H1 (cell line): ENCODE results near the gene ATP1A3. TPM values are rescaled to one million over a fixed set of nuclear protein-coding genes. Genes with fewer than 3 reads are reported as not detected.

ENCODE experiments used
- CTCF ChIA-PET: fragments of 300-600 bp; sonication (Branson Sonifier 250); formaldehyde crosslinking; loops from one replicate; lab custom pipeline; 2021; ENCODE audit not compliant: partially characterized antibody; lab: Charles Lee
- POLR2A ChIA-PET: fragments of 300-600 bp; sonication (Branson Sonifier 250); formaldehyde crosslinking; loops from one replicate; lab custom pipeline; 2021; ENCODE audit warnings: inconsistent platforms; ENCODE audit not compliant: partially characterized antibody; lab: Charles Lee
- DNase-seq, 2 experiments: peaks; one replicate each; pipeline versions ENCODE4 v3.0.0 to v3.0.0-alpha.2; 2010 to 2022; ENCODE audit warnings: low spot score in 2 of 2, low read depth in 1 of 2, mixed read lengths in 1 of 2
- FAIRE-seq: peaks from 2 replicates; lab custom pipeline; 2011; peaks lifted over from hg19 to GRCh38; lab: Jason Lieb, UNC
- H2AFZ ChIP-seq: 2 replicates; pipeline ENCODE4 v1.8.1; 2012; ENCODE audit warnings: low read length, inconsistent platforms
- H2AK5ac ChIP-seq: 2 replicates; pipeline ENCODE4 v1.6.1; 2013; ENCODE audit warnings: low read depth, low read length
- H2BK120ac ChIP-seq: replicated peaks from 2 replicates; pipeline ENCODE3; 2013; ENCODE audit warnings: low read depth, low read length, inconsistent platforms
- H2BK12ac ChIP-seq: 2 replicates; pipeline ENCODE4 v1.6.1; 2013; ENCODE audit warnings: low read depth, low read length
- H2BK15ac ChIP-seq: 2 replicates; pipeline ENCODE4 v1.6.1; 2013; ENCODE audit warnings: low read length
- H2BK20ac ChIP-seq: 2 replicates; pipeline ENCODE4 v1.6.1; 2013; ENCODE audit warnings: low read length
- H2BK5ac ChIP-seq: 2 replicates; pipeline ENCODE4 v1.6.1; 2013; ENCODE audit warnings: low read depth, low read length
- H3K14ac ChIP-seq: 2 replicates; pipeline ENCODE4 v1.6.1; 2013; ENCODE audit warnings: inconsistent platforms; ENCODE audit not compliant: insufficient read length
- H3K18ac ChIP-seq: 2 replicates; pipeline ENCODE4 v1.6.1; 2013; ENCODE audit warnings: low read length; ENCODE audit errors: extremely low read depth
- H3K23ac ChIP-seq: 2 replicates; pipeline ENCODE4 v1.6.1; 2013; ENCODE audit warnings: inconsistent platforms; ENCODE audit not compliant: insufficient read length
- H3K23me2 ChIP-seq: 2 replicates; pipeline ENCODE4 v1.6.1; 2013; ENCODE audit warnings: low read depth, low read length
- H3K27ac ChIP-seq: 2 replicates; pipeline ENCODE4 v1.6.1; 2011; ENCODE audit warnings: low read depth, low read length, inconsistent platforms
- H3K27me3 ChIP-seq, 4 experiments: replicated peaks in 1 of 4; 1 replicate in 1 of 4; 2 replicates in 3 of 4; pipeline versions ENCODE4 v1.6.1 to v1.8.1; 2011 to 2013; ENCODE audit warnings: low read length in 3 of 4, mild to moderate bottlenecking in 3 of 4, inconsistent platforms in 2 of 4, mixed read lengths in 2 of 4, moderate library complexity in 1 of 4; ENCODE audit not compliant: control insufficient read depth in 3 of 4, insufficient read depth in 3 of 4; ENCODE audit errors: extremely low read depth in 1 of 4
- H3K36me3 ChIP-seq, 4 experiments: 2 replicates each; pipeline versions ENCODE4 v1.6.1 to v1.8.1; 2011 to 2013; ENCODE audit warnings: mild to moderate bottlenecking in 4 of 4, low read length in 3 of 4, moderate library complexity in 2 of 4, control low read depth in 1 of 4, inconsistent platforms in 1 of 4; ENCODE audit not compliant: insufficient read depth in 4 of 4, control insufficient read depth in 2 of 4
- H3K4ac ChIP-seq: replicated peaks from 2 replicates; pipeline ENCODE3; 2013; ENCODE audit warnings: low read length, low read depth, mixed read lengths, inconsistent platforms; ENCODE audit not compliant: insufficient read length
- H3K4me1 ChIP-seq, 4 experiments: replicated peaks in 1 of 4; 1 replicate in 1 of 4; 2 replicates in 3 of 4; pipeline versions ENCODE4 v1.6.1 to v1.8.1; 2011 to 2013; ENCODE audit warnings: low read length in 3 of 4, inconsistent platforms in 2 of 4, mixed read lengths in 1 of 4; ENCODE audit not compliant: insufficient read depth in 4 of 4, control insufficient read depth in 3 of 4
- H3K4me2 ChIP-seq, 2 experiments: 2 replicates each; pipeline versions ENCODE4 v1.6.1 to v1.8.1; 2011 to 2013; ENCODE audit warnings: low read depth in 2 of 2, low read length in 2 of 2, control low read depth in 1 of 2, inconsistent platforms in 1 of 2, mild to moderate bottlenecking in 1 of 2; ENCODE audit not compliant: insufficient read depth in 1 of 2
- H3K4me3 ChIP-seq, 4 experiments: fragments of 200-600, 300-600 bp in 1 of 4; sonication (generic), shearing (Covaris generic), sonication (Bioruptor Twin) in 1 of 4; 2 replicates each; pipeline versions ENCODE4 v1.5.1 to v1.8.1; 2011 to 2016; ENCODE audit warnings: low read length in 4 of 4, low read depth in 3 of 4, control low read depth in 2 of 4, inconsistent platforms in 2 of 4, mild to moderate bottlenecking in 2 of 4, mixed read lengths in 1 of 4, moderate library complexity in 1 of 4; ENCODE audit not compliant: insufficient read depth in 2 of 4; ENCODE audit errors: extremely low read depth in 1 of 4
- H3K56ac ChIP-seq: replicated peaks from 2 replicates; pipeline ENCODE3; 2013; ENCODE audit warnings: low read depth, mild to moderate bottlenecking, mixed read lengths, low read length, inconsistent platforms; ENCODE audit not compliant: insufficient read length
- H3K79me1 ChIP-seq: 2 replicates; pipeline ENCODE4 v1.6.1; 2013; ENCODE audit warnings: low read depth, low read length, control low read depth
- H3K79me2 ChIP-seq, 2 experiments: 2 replicates each; pipeline versions ENCODE4 v1.6.1 to v1.8.1; 2012 to 2013; ENCODE audit warnings: low read length in 2 of 2, mild to moderate bottlenecking in 2 of 2, inconsistent platforms in 1 of 2; ENCODE audit not compliant: insufficient read depth in 2 of 2, control insufficient read depth in 1 of 2
- H3K9ac ChIP-seq, 4 experiments: replicated peaks in 1 of 4; 1 replicate in 1 of 4; 2 replicates in 3 of 4; pipeline versions ENCODE4 v1.6.1 to v1.8.1; 2011 to 2013; ENCODE audit warnings: low read depth in 3 of 4, low read length in 3 of 4, control low read depth in 2 of 4, mild to moderate bottlenecking in 2 of 4, moderate library complexity in 2 of 4, inconsistent platforms in 1 of 4; ENCODE audit errors: extremely low read depth in 1 of 4
- H3K9me3 ChIP-seq, 2 experiments: 2 replicates each; pipeline versions ENCODE4 v1.6.1 to v1.8.1; 2012 to 2013; ENCODE audit warnings: mild to moderate bottlenecking in 2 of 2, moderate library complexity in 2 of 2, control low read depth in 1 of 2, inconsistent platforms in 1 of 2, low read depth in 1 of 2, low read length in 1 of 2, mixed read lengths in 1 of 2; ENCODE audit not compliant: insufficient read depth in 2 of 2
- H4K20me1 ChIP-seq, 2 experiments: replicated peaks in 1 of 2; 2 replicates each; pipeline versions ENCODE3 to v1.8.1; 2011 to 2013; ENCODE audit warnings: inconsistent platforms in 2 of 2, low read length in 2 of 2, mild to moderate bottlenecking in 1 of 2; ENCODE audit not compliant: insufficient read depth in 2 of 2, control insufficient read depth in 1 of 2
- H4K5ac ChIP-seq: 2 replicates; pipeline ENCODE4 v1.6.1; 2013; ENCODE audit warnings: low read length, low read depth, mixed read lengths, inconsistent platforms; ENCODE audit not compliant: insufficient read length
- H4K8ac ChIP-seq: 2 replicates; pipeline ENCODE4 v1.8.0; 2013; ENCODE audit warnings: mild to moderate bottlenecking, moderate library complexity, low read length, inconsistent platforms; ENCODE audit not compliant: insufficient read depth; ENCODE audit errors: extremely low read depth
- H4K91ac ChIP-seq: replicated peaks from 2 replicates; pipeline ENCODE3; 2013; ENCODE audit warnings: low read length, mixed read lengths, inconsistent platforms; ENCODE audit not compliant: insufficient read length
- CEBPB ChIP-seq: IDR thresholded peaks from 2 replicates; pipeline ENCODE4 v1.6.1; 2012; ENCODE audit warnings: low read depth, low read length
- CTBP2 ChIP-seq: IDR thresholded peaks from 2 replicates; pipeline ENCODE4 v1.7.0; 2011; ENCODE audit warnings: borderline replicate concordance, mild to moderate bottlenecking, moderate library complexity, mixed read lengths, low read length; ENCODE audit not compliant: insufficient read depth, insufficient read length
- FOSL1 ChIP-seq: IDR thresholded peaks from 2 replicates; pipeline ENCODE4 v1.6.1; 2011; ENCODE audit warnings: mild to moderate bottlenecking, low read depth, low read length, moderate library complexity; ENCODE audit not compliant: insufficient read depth
- GABPA ChIP-seq: IDR thresholded peaks from 2 replicates; pipeline ENCODE4 v1.6.1; 2011; ENCODE audit warnings: mild to moderate bottlenecking, low read length, moderate library complexity, borderline replicate concordance; ENCODE audit not compliant: insufficient read depth
- KDM5A ChIP-seq: fragments of 200-600 bp; IDR thresholded peaks from 2 replicates; pipeline ENCODE4 v1.7.1; 2012; ENCODE audit warnings: mild to moderate bottlenecking, low read length, inconsistent platforms, mixed read lengths
- NANOG ChIP-seq: IDR thresholded peaks from 2 replicates; pipeline ENCODE4 v1.6.1; 2011; ENCODE audit warnings: low read length, low read depth, mild to moderate bottlenecking, inconsistent platforms; ENCODE audit not compliant: insufficient read depth, poor library complexity, severe bottlenecking
- SIN3A ChIP-seq, 2 experiments: IDR thresholded peaks in 1 of 2; conservative IDR thresholded peaks in 1 of 2; 2 replicates each; pipeline ENCODE4 v1.6.1; 2011 to 2012; ENCODE audit warnings: low read length in 2 of 2, improper control_type of control experiment in 1 of 2, low read depth in 1 of 2, mild to moderate bottlenecking in 1 of 2
- TAF1 ChIP-seq: IDR thresholded peaks from 2 replicates; pipeline ENCODE4 v1.6.1; 2011; ENCODE audit warnings: mild to moderate bottlenecking, low read depth, low read length
- WGBS, 2 experiments: shearing (Covaris generic) in 1 of 2; methylation state at CpG; one replicate each; pipeline versions ENCODE4 v1.1.6 to v1.1.7; 2013 to 2015; ENCODE audit warnings: low lambda C conversion rate in 2 of 2, mixed read lengths in 2 of 2, inconsistent platforms in 1 of 2, low coverage in 1 of 2, missing lambda C conversion rate in 1 of 2; ENCODE audit not compliant: insufficient replicate concordance in 2 of 2, insufficient coverage in 1 of 2, insufficient read length in 1 of 2; ENCODE audit errors: extremely low coverage in 1 of 2, missing lambda C conversion rate in 1 of 2; 5-methylcytosine and 5-hydroxymethylcytosine counted together
- polyA plus RNA-seq, 7 experiments: library from polyadenylated mRNA; depleted of rRNA in 3 of 7; stranded (reverse) in 5 of 7; unstranded in 2 of 7; fragments of >200 nt in 5 of 7; fragments of 200-250 nt in 2 of 7; gene quantifications; 1 replicate in 5 of 7; 2 replicates in 1 of 7; 4 replicates in 1 of 7; pipeline versions ENCODE4 v1.2.1 to v1.2.3, GENCODE V29; 2011 to 2013; ENCODE audit warnings: missing spikeins in 2 of 7, mixed read lengths in 2 of 7
- total RNA-seq: library from RNA; stranded (reverse); fragmentation: NEBNext Ultra II Directional; extraction: Animal tissue kit (Norgen Biotek cat#: 25700); gene quantifications from 2 replicates; pipeline ENCODE4 v1.2.1, GENCODE V29; 2021

Gene ATP1A3
- total and polyA plus RNA-seq, 2 of the 8 experiments (the other 6 are each of a cell fraction or from before 2014, with no cell fraction given), result 11.1 to 41.2 TPM

GRCh38 chr19:41998246-41999020, 4.4 kb upstream of the ATP1A3 start:
- no peak for FAIRE-seq
- Histone ChIP-seq H3K4me2 (peak overlapping the region; percentile 78 to 79), H4K8ac (no peak overlapping the region), H4K20me1 (peaks cover 9 to 21% of the 10 kb centered on the region in 2 experiments), H3K23ac (no peak overlapping the region), H3K4ac (no peak overlapping the region), H2BK15ac (no peak overlapping the region), H3K79me2 (no peaks in the 10 kb centered on the region), H2AK5ac (no peak overlapping the region), H3K23me2 (peaks cover 15% of the 10 kb centered on the region; the same call in 1 of the 2 replicates), H4K5ac (no peak overlapping the region), H2BK120ac (no peak overlapping the region), H3K18ac (no peak overlapping the region), H3K36me3 (no peaks in the 10 kb centered on the region; a peak in 1 of 8 replicates), H4K91ac (no peak overlapping the region), H3K4me3 (peak overlapping the region in 2 of 4 experiments; percentile 29 to 46; a peak in 6 of 8 replicates), H3K9ac (no peak overlapping the region), H2BK12ac (no peak overlapping the region), H2BK20ac (no peak overlapping the region), H3K56ac (no peak overlapping the region), H3K27ac (no peak overlapping the region), H2BK5ac (no peak overlapping the region), H3K9me3 (no peaks in the 10 kb centered on the region), H3K14ac (no peak overlapping the region), H3K27me3 (peaks cover 13 to 68% (median 58%) of the 10 kb centered on the region in 4 experiments), H2AFZ (no peak overlapping the region), H3K4me1 (peaks cover 0 to 19% (median 7%) of the 10 kb centered on the region in 4 experiments; a peak in 5 of 7 replicates), H3K79me1 (no peaks in the 10 kb centered on the region)
- peak in 1 of 2 experiments; percentile 91 for DNase-seq
- POLR2A ChIA-PET, result interaction anchor here (1.0 to 1.1 kb wide), 2 partner anchors 12 to 13 kb away, joined by 3 to 5 read pairs; no protein-coding TSS in a partner anchor
- CTCF ChIA-PET, result interaction anchor here (0.8 to 3.5 kb wide), 7 partner anchors 25 to 37 kb away, joined by 3 to 27 read pairs (median 10); no protein-coding TSS in a partner anchor
- WGBS, 2 experiments, result 5% methylated on average over 27 of the region's 64 CpGs; no CpG with 5 or more reads in 1 of the 2 experiments
- TF ChIP-seq SIN3A (conservative IDR thresholded peaks at IDR 0.05 in 1 of 2, IDR thresholded peaks at IDR 0.05 in 1 of 2; ENCODE audit: low read depth in 1 of 2, low read length in 2 of 2), result no peak
- TF ChIP-seq CEBPB, result no peak
- peak; percentile 32; the same call in 1 of the 2 replicates for TF ChIP-seq TAF1
- TF ChIP-seq FOSL1, result no peak
- no peak for TF ChIP-seq NANOG
- no peak for TF ChIP-seq CTBP2
- TF ChIP-seq GABPA, result peak; percentile 58; the same call in 1 of the 2 replicates
- no peak for TF ChIP-seq KDM5A
